Right renal pelvis (tissue), 4 donors: ENCODE data around the gene ADD1. TPM values are rescaled to one million over a fixed set of nuclear protein-coding genes. Genes with fewer than 3 reads are reported as not detected.
"Not testable (repeated sequence)": the region's sequence is repeated elsewhere in the genome, so short reads cannot be mapped to it uniquely, and the experiment has no call there.

Experiments
- DNase-seq, 4 donors: peaks; one replicate each; pipeline ENCODE4 v3.0.0-alpha.2; 2013; ENCODE audit warnings: low read depth in 4 of 4, low spot score in 3 of 4, missing footprints in 1 of 4
- polyA plus RNA-seq, 4 donors: library from polyadenylated mRNA; unstranded; fragments of 120-200 nt; gene quantifications; one replicate each; pipeline ENCODE4 v1.2.1, GENCODE V29; 2013; ENCODE audit not compliant: insufficient read length in 4 of 4

The ADD1 gene
- polyA plus RNA-seq, 4 donors, result 245 to 259 (median 251) TPM

DNA sequence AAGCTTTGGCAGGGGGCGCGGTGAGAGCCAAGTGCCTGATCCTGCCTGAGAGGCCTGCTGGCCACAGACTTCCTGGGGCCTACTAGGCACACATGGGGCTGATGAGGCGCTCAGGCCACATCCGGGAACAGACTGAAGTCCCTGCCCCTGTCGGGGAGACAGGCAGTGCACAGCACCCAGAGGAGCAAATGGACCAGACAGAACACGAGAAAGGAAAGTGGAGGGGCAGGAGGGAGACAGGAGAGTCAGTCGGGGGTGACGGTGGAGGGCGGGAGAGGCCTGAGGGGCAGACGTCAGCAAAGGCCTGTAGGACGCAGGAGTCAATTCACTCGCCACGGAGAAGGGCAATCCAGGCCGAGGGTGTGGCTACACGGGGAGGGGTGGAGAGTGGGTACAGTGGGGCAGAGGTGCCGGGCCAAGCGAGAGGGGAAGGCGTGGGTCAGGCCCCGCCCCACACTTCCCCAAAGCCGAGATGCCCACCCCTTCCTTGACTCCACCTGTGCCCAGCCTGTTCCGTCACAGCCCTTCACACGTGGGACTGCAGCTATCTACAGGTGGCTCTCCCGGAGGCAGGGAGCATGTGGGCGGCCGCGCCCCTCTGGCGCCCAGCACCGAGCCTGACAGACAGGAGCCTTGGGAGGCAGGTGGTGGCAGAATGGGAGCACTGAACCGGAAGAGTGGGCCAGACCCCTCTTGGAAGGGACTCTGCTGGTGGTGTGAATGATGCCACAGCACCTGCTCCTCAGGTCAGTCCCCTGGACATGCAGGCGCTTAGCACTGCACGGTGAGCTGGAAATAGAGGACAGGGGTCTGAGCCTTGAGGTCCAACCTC, 99.1 kb downstream of the ADD1 start:
- no peak for DNase-seq

DNA sequence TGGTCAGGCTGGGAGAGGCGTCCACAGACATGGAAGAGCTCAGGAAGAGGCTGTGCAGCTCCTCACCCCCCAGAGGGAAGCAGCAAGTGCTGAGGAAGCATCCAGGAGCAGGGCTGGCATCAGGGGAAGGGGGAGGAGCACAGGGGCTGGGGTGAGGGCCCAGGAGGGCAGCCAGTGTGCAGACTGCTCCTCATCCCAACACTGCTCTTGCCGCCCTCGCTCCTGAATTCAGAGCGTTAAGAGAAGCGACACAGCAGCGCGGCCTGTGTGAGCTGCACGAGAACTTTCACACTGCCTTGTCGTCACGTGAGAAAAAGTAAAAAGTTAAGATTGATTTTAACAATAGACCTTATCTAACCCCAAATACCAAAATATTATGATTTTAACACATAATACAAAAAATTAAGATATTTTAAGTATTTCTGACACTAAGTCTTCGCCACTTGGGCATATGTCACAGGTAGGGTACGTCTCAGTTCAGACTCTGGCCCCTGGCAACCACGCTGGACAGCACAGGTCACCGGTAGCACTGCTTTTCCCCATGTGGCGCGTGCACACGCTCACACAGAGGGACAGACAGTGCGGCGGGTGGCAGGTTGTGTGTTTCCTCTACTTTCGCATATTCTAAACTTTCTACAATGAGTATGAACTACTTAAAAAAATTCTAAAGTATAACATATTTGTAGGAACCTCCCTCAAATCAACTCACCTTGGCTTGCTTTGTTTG, 99.9 kb downstream of the ADD1 start:
- DNase-seq, result no peak

DNA sequence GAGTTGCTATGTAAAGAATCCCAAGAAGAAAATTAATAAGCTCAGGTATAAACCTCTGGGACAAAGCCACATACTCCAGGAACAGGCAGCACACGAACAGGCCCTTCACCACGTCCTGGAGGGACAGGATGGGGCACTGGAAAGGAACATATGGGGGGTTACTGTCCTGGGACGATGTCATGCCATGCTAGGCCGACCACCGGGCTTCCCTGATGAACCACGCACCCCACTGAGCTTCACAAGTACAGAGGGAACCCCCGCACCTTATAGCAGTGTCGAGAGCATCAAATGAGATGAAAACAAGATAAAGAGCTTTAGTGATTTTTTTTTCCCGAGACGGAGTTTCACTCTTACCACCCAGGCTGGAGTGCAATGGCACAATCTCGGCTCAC, 100.4 kb downstream of the ADD1 start:
- DNase-seq, result no peak

DNA sequence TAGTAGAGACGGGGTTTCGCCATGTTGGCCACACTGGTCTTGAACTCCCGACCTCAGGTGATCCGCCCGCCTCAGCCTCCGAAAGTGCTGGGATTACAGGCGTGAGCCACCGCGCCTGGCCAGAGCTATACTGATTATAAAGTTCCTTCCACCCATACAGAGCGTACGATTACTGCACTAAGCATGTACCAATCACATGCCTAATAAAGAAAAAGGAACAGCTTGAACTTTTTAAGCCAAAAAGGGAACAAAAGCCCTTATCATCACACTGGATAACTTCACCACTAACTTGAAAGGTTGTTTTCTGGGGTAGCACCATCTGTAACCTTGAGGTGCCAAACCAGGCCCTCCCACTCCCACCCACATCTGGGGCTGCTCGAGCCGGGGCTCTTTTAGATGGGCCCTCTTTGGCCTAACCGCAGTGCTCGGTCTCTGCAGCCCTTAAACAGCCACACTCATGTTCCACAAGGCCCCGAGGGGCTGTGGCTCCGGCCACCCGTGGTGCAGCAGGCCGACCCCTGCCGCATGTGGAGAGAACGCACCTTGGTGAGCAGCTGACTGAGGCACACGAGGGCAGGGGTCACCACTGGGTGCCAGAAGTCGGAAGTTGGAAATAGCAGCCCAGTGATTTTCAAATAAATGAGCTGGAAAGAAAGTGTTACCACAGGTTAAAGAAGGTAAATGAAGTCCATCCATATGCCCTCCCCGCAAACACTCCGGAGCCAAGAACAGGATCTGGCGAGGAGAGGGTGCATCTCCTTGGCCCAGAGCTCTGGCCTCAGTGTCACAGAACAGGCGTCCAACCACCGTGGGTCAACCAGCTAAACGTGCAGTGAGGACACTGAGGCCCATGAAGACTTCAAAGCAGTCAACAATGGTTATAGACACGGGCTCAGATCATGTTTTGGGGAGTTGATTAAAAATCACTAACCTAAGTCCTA, 101.2 kb downstream of the ADD1 start:
- DNase-seq, result no peak

DNA sequence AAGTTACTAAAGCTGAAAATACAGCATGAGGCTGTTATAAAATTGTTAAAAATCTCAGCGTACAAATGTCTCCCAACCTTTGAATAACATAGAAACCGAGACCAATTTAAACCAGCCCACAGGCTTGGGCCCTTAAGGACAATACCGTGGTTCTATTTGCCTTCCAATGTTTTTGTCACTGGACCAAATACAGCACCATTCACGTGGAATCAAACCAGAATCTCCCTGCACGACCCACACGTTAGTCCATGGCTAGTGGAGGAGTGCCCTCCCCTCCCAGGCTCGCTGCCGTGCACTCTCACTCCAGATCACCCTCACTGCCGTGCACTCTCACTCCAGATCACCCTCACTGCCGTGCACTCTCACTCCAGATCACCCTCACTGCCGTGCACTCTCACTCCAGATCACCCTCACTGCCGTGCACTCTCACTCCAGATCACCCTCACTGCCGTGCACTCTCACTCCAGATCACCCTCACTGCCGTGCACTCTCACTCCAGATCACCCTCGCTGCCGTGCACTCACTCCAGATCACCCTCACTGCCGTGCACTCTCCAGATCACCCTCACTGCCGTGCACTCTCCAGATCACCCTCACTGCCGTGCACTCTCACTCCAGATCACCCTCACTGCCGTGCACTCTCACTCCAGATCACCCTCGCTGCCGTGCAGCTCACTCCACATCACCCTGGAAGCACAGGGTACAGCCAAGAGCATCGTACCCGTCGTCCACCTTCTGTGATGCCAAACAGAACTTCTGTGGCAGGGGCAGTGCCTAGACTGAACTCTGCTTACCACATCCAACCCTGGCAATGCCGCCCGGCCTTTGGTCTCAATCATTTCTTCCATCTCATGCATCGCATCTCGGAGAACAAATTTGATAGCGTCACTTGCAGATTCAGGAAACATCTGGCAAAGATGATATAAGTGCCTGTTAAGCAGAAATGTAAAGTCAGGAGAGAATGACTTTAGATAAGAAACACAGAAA, 102.3 kb downstream of the ADD1 start:
- not testable (repeated sequence) for DNase-seq

DNA sequence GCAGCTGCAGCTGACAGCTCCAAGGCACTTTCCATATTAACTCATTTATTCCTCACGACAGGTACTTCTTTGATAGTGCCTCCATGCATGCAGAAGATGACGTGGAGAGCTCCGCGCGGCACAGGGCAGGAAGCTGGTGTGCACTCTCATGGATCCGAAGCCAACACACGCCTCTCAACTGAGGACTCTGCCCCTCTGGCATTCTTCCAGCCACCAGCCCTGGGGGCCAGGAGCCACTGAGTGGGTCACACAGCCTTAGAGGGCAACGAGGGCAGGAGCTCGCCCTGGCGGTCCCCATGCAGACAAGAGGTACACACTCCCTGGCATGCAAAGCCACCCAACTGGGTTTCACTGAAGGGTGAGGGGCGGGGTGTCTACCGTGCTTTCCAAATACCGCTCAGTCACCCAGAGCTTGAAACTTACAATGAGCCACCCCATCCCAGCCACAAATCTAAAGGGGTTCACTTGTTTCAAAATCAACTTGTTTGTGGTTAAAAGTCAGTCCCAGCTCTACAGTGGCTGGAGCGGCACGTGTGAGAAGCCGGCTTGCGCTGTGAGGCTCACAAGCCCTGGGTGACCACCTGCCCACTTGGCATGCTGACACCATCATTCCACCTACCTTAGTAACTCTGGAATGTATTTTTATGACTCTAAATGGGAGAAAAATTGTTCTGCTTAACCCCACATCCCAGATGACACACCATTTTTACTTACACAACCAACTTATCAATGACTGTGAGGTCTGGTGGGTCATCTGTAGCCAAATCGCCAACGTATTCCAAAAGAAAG, 103.4 kb downstream of the ADD1 start:
- DNase-seq, result no peak

DNA sequence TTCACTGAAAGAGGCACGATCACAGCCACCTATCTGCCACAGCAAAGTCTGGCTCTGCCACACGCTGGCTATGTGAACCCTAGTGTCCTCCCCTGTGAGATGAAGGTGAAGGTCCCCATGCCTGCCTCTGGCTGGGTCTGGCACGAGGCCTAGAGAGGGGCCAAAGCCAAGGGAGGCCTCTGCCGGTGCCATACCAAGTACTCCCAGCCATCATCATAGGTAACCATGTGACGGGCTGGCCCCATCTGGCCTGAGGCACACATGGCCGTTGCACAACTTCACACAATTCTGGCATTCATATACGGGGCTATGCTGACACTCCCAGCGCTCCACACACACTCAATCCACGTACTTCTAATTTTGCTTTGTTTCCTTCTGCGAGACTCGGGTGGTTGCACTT, 104.3 kb downstream of the ADD1 start:
- DNase-seq, result no peak

DNA sequence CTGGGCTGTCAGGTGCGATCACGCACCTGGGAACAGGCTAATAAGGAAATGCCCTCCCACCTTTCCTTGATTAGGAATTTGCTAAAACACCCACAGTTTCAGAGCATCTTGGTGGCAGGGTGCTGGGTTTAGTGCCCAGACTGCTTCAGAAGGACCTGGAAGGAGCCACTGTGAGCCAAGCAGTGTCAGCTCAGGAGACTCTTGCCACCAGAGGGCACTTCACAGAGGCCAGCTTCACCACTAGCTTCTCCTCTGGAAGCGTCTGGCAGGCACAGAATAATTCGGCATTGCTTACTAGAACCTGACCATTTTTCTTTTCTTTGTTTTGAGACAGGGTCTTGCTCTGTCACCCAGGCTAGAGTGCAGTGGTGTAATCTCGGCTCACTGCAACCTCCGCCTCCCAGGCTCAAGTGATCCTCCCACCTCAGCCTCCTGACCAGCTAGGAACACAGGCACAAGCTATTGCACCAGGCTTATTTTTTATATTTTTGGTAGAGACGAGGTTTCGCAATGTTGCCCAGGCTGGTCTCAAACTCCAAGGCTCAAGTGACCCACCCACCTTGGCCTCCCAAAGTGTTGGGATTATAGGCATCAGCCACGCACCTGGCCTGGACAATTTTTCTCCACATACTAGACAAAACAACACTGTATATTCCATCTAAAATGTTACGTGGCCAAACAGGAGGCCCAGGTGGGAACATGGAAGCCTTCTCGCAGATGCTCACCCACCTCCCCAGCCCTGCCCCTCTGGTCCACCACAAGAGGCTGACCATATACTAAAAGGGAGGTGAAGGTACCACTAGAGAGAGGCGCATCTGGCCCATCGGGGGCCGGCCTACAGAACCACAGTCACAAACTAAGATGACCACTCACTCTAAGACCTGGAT, 105.5 kb downstream of the ADD1 start:
- no peak for DNase-seq

DNA sequence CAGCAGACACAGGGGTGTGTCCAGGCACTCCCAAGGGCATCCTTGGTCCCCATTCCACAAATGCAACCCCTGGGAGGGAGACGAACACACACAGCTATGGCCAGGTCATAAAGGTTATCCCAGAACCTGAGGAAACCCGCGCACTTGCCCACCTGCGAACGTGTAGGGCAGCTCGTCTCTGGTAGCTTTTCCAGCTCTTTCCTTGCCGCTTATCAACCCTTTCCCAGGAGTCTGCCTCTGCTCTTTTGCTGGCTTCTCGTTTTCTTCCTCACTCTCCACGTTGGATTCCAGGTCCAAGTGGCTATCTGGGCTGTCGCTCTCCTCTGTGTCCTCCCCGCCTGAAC, 106.1 kb downstream of the ADD1 start:
- DNase-seq, result no peak

DNA sequence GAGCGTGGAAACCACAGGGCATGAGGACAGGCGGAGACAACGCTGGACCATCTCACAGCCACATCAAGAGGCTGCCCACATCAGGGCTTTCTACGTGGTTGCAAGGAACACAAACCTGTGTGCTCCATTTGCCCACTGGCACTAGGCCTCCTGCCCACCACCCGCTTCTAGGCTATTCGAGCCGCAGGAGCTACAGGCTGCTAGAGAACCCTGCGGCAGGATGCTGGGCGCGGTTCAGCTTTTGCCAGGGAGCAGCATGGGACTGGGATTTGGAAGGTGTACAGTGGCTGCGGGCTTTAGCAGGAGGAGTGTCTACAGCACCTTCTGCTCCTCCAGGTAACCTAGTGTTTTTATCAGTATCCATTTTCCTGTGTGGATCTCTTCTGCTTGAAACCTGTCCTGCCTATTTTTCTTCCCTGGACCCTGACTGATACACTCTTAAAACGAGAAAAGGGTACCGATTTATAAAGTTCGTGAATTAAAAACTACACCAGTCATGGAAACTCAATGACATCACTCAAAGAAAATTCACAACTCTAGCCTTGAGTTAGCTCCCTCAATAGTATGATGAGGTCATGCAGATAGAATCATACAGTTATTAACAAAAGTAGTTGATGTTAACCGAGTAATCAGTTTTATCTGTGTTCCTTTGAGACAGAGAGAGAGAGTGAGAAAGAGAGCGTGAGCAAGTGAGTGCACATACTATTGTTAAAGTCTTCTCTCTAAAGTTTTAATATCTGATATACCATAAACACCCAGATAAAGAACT, 106.8 kb downstream of the ADD1 start:
- no peak for DNase-seq

DNA sequence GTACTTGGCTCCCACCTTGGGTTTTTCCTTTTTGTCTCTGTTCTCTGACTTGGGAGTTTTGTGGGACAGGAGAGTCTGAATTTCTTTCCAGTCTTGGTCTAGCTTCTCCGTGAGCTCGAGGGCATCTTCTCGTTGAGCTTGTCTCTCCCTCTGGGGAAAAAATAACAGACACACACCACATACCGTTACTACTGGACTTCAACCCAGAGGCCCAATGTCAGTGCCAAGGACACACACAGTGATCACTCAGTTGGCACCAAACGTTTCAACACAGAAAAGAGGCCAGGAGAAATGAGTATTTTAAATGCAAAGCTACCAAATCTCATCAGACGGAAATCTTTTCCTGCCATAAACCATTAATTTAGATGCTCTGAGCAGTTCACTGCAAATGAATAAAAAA, 109.9 kb downstream of the ADD1 start:
- no peak for DNase-seq

DNA sequence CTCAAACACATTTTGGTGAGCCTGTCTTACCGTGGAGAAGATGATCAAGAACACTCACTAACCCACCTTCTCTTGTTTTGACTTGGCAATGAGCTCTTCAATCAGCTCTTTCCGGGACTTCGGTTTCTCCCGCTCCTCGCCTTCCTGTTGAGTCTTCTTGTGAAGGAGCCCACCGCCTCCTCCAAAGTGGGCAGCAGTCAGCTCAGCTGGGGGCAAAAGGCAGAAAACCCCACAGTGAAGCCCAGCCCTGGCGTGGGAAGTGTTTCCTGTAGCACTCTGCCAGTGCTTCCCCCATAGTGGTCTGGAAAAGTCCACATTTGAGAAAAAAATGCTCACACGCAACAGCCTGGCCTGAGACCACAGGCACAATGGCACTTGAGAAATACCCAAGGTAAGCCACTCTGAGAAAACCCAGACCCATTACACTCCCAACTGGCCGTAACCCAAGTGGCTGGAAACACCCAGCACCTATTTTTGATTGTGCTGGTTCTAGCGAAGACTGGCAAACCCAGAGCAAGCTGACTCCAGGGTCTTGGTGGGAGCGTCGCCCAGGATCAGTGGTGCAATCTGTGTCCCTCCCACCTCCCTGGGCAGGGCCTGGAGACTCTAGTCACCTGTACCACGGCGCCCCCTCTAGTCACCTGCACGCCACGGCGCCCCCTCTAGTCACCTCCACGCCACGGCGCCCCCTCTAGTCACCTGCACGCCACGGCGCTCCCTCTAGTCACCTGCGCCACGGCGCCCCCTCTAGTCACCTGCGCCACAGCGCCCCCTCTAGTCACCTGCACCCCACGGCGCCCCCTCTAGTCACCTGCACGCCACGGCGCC, 110.9 kb downstream of the ADD1 start:
- no peak for DNase-seq

DNA sequence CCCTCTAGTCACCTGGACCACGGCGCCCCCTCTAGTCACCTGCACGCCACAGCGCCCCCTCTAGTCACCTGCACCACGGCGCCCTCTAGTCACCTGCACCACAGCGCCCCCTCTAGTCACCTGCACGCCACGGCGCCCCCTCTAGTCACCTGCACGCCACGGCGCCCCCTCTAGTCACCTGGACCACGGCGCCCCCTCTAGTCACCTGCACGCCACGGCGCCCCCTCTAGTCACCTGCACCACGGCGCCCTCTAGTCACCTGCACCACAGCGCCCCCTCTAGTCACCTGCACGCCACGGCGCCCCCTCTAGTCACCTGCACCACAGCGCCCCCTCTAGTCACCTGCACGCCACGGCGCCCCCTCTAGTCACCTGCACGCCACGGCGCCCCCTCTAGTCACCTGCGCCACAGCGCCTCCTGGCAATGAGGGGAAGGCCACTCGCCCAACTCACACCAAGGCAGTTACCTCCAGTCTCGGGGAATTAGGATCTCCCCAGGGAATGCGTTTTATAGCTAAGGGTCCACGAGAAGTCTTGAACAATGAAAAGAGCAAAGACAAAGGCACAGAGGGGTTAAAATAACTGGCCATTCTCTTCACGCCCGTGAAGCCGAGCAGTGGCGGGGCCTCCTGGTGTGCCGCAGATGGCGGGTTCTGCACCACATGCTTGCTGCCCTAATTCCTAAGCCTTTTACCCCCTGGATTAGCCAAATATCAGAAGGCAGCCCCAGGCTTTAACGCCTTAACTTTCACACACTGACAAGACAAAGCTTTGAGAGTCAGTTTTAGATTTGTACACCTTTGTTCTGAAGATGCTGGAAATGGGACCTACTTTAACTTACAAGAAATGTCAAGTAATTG, 111.8 kb downstream of the ADD1 start:
- not testable (repeated sequence) for DNase-seq

DNA sequence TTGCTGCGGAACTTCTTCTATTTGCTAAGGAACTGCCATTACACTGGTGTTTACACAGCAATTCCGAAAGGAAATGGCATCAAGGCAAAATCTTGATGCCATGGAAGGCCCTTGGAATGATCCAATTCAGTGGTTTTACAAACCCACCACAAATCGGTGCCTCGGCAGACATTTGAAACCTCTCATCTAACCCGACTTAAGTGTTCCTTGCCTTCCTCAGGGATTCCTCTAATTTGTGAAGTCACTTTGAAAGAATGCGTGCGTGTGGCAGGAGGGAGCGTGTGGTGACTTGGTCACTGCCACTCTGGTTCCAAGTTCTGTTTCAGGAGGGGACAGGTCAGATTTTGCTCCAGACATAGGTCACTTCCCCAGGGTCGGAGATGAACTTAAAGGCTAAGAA, 114.8 kb downstream of the ADD1 start:
- no peak for DNase-seq

DNA sequence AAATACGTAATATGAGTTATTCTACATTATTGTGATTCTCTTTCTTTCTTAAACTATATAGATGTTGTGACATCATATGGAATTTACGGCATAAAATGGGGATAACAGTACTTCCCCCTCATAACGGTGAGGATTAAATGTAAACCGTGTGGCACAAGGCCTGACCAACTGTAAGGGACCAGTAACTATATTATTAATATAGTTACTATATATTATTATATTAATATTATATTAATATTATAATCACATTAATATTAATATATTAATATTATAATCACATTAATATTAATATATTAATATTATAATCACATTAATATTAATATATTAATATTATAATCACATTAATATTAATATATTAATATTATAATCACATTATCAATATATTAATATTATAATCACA, 116.8 kb downstream of the ADD1 start:
- not testable (repeated sequence) for DNase-seq

DNA sequence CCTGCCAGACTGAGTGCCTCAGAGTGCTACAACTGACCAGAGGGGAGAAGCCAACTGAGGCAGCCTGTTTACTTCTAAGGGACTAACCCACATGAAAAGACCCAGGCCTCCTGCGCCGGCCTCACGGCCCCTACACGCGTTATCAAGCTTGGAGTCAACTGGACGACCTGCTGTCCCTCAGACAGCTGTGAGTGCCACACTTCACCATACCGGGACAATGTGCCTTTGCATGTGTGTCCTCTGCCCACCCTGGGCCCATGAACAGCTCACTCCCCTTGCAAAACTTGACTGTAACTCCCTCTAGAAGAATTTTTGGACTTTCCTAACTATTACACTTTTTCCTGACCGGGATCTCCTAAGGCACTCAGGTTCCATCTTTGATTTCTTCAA, 117.8 kb downstream of the ADD1 start:
- no peak for DNase-seq
